HEK293 (cell line): Measurements from ENCODE around the gene CCSER1.

ENCODE experiments used
- CTCF ChIA-PET: fragments of 350-600 bp; formaldehyde crosslinking; extraction: SDS; loops from one replicate; lab custom pipeline; 2021; ENCODE audit warnings: antibody characterized with exemption; lab: Yijun Ruan, JAX
- POLR2A ChIA-PET: fragments of 300-600 bp; formaldehyde crosslinking; extraction: SDS; loops from one replicate; lab custom pipeline; 2020; ENCODE audit warnings: antibody characterized with exemption, inconsistent platforms; lab: Yijun Ruan, JAX
- H3K27ac ChIP-seq: fragments of 200-500 bp; sonication (Bioruptor generic); 2 replicates; pipeline ENCODE4 v1.5.1; 2014; ENCODE audit warnings: low read depth, low read length, control low read depth, inconsistent platforms; ENCODE audit errors: extremely low read depth
- H3K36me3 ChIP-seq, 2 experiments: fragments of 200-500 bp in 1 of 2; sonication (Bioruptor generic) in 1 of 2; 1 replicate in 1 of 2; 2 replicates in 1 of 2; pipeline ENCODE4 v1.5.1; 2014 to 2017; ENCODE audit warnings: inconsistent platforms in 2 of 2, low read length in 2 of 2; ENCODE audit not compliant: control insufficient read depth in 2 of 2, insufficient read depth in 1 of 2
- H3K4me1 ChIP-seq: fragments of 200-500 bp; sonication (Bioruptor generic); 2 replicates; pipeline ENCODE4 v1.5.1; 2014; ENCODE audit warnings: mild to moderate bottlenecking, low read length, inconsistent platforms; ENCODE audit not compliant: control insufficient read depth, insufficient read depth
- H3K4me3 ChIP-seq: 2 replicates; pipeline ENCODE4 v1.5.1; 2011; ENCODE audit warnings: low read depth, mild to moderate bottlenecking, control low read depth, low read length, moderate library complexity
- H3K9me3 ChIP-seq: fragments of 200-500 bp; sonication (Bioruptor generic); 2 replicates; pipeline ENCODE4 v1.5.1; 2014; ENCODE audit warnings: low read depth, low read length, inconsistent platforms; ENCODE audit not compliant: control insufficient read depth, insufficient read depth
- MZF1 ChIP-seq: fragments of 450-650 bp; formaldehyde crosslinking; IDR thresholded peaks from 2 replicates; pipeline ENCODE4 v1.5.1; 2017; ENCODE audit warnings: missing biosample characterization, missing genetic modification characterization, borderline replicate concordance
- SETDB1 ChIP-seq: IDR thresholded peaks from one replicate; pipeline ENCODE4 v1.6.1; 2017; ENCODE audit warnings: mild to moderate bottlenecking, low read length, moderate library complexity, mixed read lengths; ENCODE audit not compliant: insufficient read length
- ZBTB17 ChIP-seq: fragments of 450-650 bp; formaldehyde crosslinking; IDR thresholded peaks from 2 replicates; pipeline ENCODE4 v1.5.1; 2016; ENCODE audit warnings: missing biosample characterization, missing genetic modification characterization
- ZIC2 ChIP-seq: fragments of 450-650 bp; formaldehyde crosslinking; IDR thresholded peaks from 2 replicates; pipeline ENCODE4 v1.5.1; 2016; ENCODE audit warnings: missing biosample characterization, missing genetic modification characterization
- ZNF133 ChIP-seq: fragments of 450-650 bp; formaldehyde crosslinking; IDR thresholded peaks from 2 replicates; pipeline ENCODE4 v1.5.1; 2016; ENCODE audit warnings: missing biosample characterization, missing genetic modification characterization
- ZNF174 ChIP-seq: fragments of 450-650 bp; formaldehyde crosslinking; IDR thresholded peaks from 2 replicates; pipeline ENCODE4 v1.5.0; 2017; ENCODE audit warnings: missing biosample characterization, mild to moderate bottlenecking, missing genetic modification characterization
- ZNF654 ChIP-seq: fragments of 450-650 bp; formaldehyde crosslinking; IDR thresholded peaks from 2 replicates; pipeline ENCODE4 v1.5.1; 2016; ENCODE audit warnings: low read depth, missing biosample characterization, missing genetic modification characterization
- TF ChIP-seq, protein P1 (sequence below): fragments of 450-650 bp; formaldehyde crosslinking; IDR thresholded peaks from 2 replicates; pipeline ENCODE4 v1.5.1; 2017; ENCODE audit warnings: missing biosample characterization, missing genetic modification characterization
- TF ChIP-seq, protein P2 (sequence below): fragments of 450-650 bp; formaldehyde crosslinking; IDR thresholded peaks from 2 replicates; pipeline ENCODE4 v1.5.0; 2017; ENCODE audit warnings: missing biosample characterization, missing genetic modification characterization, borderline replicate concordance
- TF ChIP-seq, protein P3 (sequence below): fragments of 450-650 bp; formaldehyde crosslinking; IDR thresholded peaks from 2 replicates; pipeline ENCODE4 v1.5.1; 2016; ENCODE audit warnings: missing biosample characterization, missing genetic modification characterization
- TF ChIP-seq, protein P4 (sequence below): fragments of 450-650 bp; formaldehyde crosslinking; IDR thresholded peaks from 2 replicates; pipeline ENCODE4 v1.5.1; 2016; ENCODE audit warnings: missing biosample characterization, missing genetic modification characterization, borderline replicate concordance
- TF ChIP-seq, protein P5 (sequence below): fragments of 450-650 bp; formaldehyde crosslinking; IDR thresholded peaks from 2 replicates; pipeline ENCODE4 v1.5.1; 2016; ENCODE audit warnings: missing biosample characterization, missing genetic modification characterization, low read depth

CCSER1 gene

DNA sequence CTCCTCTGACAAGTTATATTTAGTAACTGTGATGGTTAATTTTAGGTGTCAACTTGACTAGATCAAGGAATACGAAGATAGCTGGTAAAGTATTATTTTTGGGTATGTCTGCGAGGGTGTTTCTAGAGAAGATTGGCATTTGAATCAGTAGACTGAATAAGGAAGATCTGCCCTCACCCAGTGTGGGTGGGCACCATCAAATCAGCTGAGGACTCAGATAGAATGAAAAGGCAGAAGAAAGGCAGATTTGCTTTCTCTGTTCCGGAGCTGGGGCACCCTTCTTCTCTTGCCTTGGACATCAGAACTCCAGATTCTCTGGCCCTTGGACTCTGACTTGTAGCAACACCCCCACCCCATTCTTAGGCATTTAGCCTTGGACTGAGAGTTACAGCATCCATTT is 981.6 kb downstream of the CCSER1 start (continued):
- TF ChIP-seq, protein P1, sequence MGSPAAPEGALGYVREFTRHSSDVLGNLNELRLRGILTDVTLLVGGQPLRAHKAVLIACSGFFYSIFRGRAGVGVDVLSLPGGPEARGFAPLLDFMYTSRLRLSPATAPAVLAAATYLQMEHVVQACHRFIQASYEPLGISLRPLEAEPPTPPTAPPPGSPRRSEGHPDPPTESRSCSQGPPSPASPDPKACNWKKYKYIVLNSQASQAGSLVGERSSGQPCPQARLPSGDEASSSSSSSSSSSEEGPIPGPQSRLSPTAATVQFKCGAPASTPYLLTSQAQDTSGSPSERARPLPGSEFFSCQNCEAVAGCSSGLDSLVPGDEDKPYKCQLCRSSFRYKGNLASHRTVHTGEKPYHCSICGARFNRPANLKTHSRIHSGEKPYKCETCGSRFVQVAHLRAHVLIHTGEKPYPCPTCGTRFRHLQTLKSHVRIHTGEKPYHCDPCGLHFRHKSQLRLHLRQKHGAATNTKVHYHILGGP (tag by site-specific recombination): no peak
- TF ChIP-seq, protein P2, sequence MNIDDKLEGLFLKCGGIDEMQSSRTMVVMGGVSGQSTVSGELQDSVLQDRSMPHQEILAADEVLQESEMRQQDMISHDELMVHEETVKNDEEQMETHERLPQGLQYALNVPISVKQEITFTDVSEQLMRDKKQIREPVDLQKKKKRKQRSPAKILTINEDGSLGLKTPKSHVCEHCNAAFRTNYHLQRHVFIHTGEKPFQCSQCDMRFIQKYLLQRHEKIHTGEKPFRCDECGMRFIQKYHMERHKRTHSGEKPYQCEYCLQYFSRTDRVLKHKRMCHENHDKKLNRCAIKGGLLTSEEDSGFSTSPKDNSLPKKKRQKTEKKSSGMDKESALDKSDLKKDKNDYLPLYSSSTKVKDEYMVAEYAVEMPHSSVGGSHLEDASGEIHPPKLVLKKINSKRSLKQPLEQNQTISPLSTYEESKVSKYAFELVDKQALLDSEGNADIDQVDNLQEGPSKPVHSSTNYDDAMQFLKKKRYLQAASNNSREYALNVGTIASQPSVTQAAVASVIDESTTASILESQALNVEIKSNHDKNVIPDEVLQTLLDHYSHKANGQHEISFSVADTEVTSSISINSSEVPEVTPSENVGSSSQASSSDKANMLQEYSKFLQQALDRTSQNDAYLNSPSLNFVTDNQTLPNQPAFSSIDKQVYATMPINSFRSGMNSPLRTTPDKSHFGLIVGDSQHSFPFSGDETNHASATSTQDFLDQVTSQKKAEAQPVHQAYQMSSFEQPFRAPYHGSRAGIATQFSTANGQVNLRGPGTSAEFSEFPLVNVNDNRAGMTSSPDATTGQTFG (tag by site-specific recombination): no peak

DNA sequence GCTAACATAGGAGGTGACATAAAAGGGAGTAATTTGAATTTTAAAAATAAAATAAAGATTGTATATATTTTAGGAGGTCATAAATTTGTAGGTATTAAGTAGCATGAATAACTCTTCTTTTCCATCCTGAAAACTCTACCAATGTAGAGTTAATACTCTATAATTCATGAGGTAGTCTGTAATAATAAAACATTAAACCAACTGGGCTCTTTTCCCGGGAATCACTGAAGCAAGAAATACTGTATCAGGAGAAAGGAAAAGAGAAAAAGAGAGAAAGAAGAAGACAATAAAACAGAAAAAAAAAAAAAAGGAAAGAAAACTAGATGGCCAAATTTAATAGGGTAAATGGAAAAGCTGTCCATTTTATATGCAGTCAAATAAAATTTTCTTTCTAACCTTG is 984.4 kb downstream of the CCSER1 start:
- no peaks in the 10 kb centered on the region for H3K4me1 ChIP-seq
- no peak for TF ChIP-seq ZIC2
- TF ChIP-seq MZF1: no peak
- TF ChIP-seq ZBTB17 (tag by site-specific recombination): no peak
- no peak for TF ChIP-seq SETDB1
- no peak for TF ChIP-seq ZNF133
- TF ChIP-seq, protein P3, sequence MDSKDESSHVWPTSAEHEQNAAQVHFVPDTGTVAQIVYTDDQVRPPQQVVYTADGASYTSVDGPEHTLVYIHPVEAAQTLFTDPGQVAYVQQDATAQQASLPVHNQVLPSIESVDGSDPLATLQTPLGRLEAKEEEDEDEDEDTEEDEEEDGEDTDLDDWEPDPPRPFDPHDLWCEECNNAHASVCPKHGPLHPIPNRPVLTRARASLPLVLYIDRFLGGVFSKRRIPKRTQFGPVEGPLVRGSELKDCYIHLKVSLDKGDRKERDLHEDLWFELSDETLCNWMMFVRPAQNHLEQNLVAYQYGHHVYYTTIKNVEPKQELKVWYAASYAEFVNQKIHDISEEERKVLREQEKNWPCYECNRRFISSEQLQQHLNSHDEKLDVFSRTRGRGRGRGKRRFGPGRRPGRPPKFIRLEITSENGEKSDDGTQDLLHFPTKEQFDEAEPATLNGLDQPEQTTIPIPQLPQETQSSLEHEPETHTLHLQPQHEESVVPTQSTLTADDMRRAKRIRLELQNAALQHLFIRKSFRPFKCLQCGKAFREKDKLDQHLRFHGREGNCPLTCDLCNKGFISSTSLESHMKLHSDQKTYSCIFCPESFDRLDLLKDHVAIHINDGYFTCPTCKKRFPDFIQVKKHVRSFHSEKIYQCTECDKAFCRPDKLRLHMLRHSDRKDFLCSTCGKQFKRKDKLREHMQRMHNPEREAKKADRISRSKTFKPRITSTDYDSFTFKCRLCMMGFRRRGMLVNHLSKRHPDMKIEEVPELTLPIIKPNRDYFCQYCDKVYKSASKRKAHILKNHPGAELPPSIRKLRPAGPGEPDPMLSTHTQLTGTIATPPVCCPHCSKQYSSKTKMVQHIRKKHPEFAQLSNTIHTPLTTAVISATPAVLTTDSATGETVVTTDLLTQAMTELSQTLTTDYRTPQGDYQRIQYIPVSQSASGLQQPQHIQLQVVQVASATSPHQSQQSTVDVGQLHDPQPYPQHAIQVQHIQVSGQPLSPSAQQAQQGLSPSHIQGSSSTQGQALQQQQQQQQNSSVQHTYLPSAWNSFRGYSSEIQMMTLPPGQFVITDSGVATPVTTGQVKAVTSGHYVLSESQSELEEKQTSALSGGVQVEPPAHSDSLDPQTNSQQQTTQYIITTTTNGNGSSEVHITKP (tag by site-specific recombination): no peak
- no peak for TF ChIP-seq ZNF174 (tag by site-specific recombination)
- TF ChIP-seq, protein P4, sequence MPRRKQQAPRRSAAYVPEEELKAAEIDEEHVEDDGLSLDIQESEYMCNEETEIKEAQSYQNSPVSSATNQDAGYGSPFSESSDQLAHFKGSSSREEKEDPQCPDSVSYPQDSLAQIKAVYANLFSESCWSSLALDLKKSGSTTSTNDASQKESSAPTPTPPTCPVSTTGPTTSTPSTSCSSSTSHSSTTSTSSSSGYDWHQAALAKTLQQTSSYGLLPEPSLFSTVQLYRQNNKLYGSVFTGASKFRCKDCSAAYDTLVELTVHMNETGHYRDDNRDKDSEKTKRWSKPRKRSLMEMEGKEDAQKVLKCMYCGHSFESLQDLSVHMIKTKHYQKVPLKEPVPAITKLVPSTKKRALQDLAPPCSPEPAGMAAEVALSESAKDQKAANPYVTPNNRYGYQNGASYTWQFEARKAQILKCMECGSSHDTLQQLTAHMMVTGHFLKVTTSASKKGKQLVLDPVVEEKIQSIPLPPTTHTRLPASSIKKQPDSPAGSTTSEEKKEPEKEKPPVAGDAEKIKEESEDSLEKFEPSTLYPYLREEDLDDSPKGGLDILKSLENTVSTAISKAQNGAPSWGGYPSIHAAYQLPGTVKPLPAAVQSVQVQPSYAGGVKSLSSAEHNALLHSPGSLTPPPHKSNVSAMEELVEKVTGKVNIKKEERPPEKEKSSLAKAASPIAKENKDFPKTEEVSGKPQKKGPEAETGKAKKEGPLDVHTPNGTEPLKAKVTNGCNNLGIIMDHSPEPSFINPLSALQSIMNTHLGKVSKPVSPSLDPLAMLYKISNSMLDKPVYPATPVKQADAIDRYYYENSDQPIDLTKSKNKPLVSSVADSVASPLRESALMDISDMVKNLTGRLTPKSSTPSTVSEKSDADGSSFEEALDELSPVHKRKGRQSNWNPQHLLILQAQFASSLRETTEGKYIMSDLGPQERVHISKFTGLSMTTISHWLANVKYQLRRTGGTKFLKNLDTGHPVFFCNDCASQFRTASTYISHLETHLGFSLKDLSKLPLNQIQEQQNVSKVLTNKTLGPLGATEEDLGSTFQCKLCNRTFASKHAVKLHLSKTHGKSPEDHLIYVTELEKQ (tag by site-specific recombination): no peak
- H3K9me3 ChIP-seq: no peaks in the 10 kb centered on the region
- H3K27ac ChIP-seq: no peak overlapping the region
- no peak overlapping the region for H3K4me3 ChIP-seq
- no peaks in the 10 kb centered on the region for H3K36me3 ChIP-seq
- CTCF ChIA-PET: no interaction called here
- POLR2A ChIA-PET: no interaction called here

DNA sequence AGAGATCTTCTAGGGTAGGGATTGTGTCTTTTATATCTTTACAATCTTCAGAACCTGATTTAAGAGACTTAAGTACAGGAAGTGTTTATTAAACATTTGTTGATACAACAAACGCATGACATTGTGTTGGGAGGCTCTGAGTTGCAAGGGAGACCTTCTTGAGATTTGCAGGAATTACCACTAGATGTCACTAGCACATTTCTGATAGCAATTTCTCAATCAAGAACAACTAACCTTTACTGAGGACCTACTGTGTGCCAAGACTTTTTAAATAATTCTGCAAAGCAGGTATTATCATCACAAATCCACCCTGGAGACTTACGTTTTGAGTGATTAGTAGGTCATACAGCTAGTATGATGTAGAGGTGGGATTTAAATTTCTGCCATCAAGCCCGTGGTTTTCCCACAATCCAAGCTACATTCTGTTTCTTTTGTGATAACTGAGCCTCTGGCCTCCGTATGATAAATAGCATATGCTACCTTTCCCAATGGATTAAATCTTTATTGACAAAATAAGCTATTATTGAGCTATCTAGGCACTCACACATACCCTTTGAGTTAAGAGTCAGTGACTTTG is 986.0 kb downstream of the CCSER1 start:
- CTCF ChIA-PET: interaction anchor here (0.6 to 1.4 kb wide), 11 partner anchors 11 to 1751 kb away, joined by 3 to 6 read pairs (median 4); no protein-coding TSS in a partner anchor
- H3K4me1 ChIP-seq: no peaks in the 10 kb centered on the region
- TF ChIP-seq, protein P5, sequence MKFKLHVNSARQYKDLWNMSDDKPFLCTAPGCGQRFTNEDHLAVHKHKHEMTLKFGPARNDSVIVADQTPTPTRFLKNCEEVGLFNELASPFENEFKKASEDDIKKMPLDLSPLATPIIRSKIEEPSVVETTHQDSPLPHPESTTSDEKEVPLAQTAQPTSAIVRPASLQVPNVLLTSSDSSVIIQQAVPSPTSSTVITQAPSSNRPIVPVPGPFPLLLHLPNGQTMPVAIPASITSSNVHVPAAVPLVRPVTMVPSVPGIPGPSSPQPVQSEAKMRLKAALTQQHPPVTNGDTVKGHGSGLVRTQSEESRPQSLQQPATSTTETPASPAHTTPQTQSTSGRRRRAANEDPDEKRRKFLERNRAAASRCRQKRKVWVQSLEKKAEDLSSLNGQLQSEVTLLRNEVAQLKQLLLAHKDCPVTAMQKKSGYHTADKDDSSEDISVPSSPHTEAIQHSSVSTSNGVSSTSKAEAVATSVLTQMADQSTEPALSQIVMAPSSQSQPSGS (tag by site-specific recombination): no peak
- TF ChIP-seq ZNF654 (tag by site-specific recombination): peak; percentile 70
- TF ChIP-seq, all 188 proteins: peak for 1
- Histone ChIP-seq H3K27ac (no peak overlapping the region), H3K36me3 (no peaks in the 10 kb centered on the region), H3K4me3 (no peak overlapping the region), H3K9me3 (no peaks in the 10 kb centered on the region)
- POLR2A ChIA-PET: no interaction called here
